GM23338 (cell line): ENCODE results near the gene IPO7. TPM values are rescaled to one million over a fixed set of nuclear protein-coding genes. Genes with fewer than 3 reads are reported as not detected.
A peak's percentile ranks its signal among the peaks of the same experiment; 100 is the strongest.

ENCODE experiments used
- ATAC-seq: fragments of 200-7000 bp; cut with Tn5 transposase; 3 replicates; pipeline ENCODE4 v1.9.1; 2020
- DNase-seq: peaks from one replicate; pipeline ENCODE4 v3.0.0-alpha.2; 2015; ENCODE audit warnings: low spot score
- H2AFZ ChIP-seq: fragments of 200-600 bp; sonication (generic); 2 replicates; pipeline ENCODE4 v1.8.0; 2016; ENCODE audit warnings: antibody characterized with exemption, mild to moderate bottlenecking, moderate library complexity
- H3F3A ChIP-seq: fragments of 200-600 bp; sonication (generic); replicated peaks from 2 replicates; pipeline ENCODE4 v1.8.0; 2017; ENCODE audit warnings: antibody characterized with exemption, mixed run types, low read depth
- H3K27ac ChIP-seq: fragments of 200-600 bp; sonication (generic); 2 replicates; pipeline ENCODE4 v1.6.1; 2016; ENCODE audit warnings: low read depth
- H3K27me3 ChIP-seq: fragments of 200-600 bp; sonication (generic); 2 replicates; pipeline ENCODE4 v1.8.0; 2016; ENCODE audit warnings: mild to moderate bottlenecking, mixed run types, moderate library complexity; ENCODE audit not compliant: insufficient read depth
- H3K36me3 ChIP-seq: fragments of 200-600 bp; sonication (generic); 2 replicates; pipeline ENCODE4 v1.8.0; 2016; ENCODE audit warnings: mild to moderate bottlenecking; ENCODE audit not compliant: insufficient read depth
- H3K4me1 ChIP-seq: fragments of 200-600 bp; sonication (generic); 2 replicates; pipeline ENCODE4 v1.8.0; 2016; ENCODE audit warnings: mild to moderate bottlenecking, moderate library complexity; ENCODE audit not compliant: insufficient read depth
- H3K4me2 ChIP-seq: fragments of 200-600 bp; sonication (generic); 2 replicates; pipeline ENCODE4 v1.7.1; 2017; ENCODE audit warnings: mixed run types
- H3K4me3 ChIP-seq: fragments of 200-600 bp; sonication (generic); 2 replicates; pipeline ENCODE4 v1.6.1; 2016; ENCODE audit warnings: mixed run types
- H3K79me2 ChIP-seq: fragments of 200-600 bp; sonication (generic); replicated peaks from 2 replicates; pipeline ENCODE4 v1.8.0; 2017; ENCODE audit warnings: mild to moderate bottlenecking; ENCODE audit not compliant: insufficient read depth
- H3K9me2 ChIP-seq: fragments of 200-600 bp; sonication (generic); 2 replicates; pipeline ENCODE4 v1.8.0; 2017; ENCODE audit not compliant: insufficient read depth
- H4K20me1 ChIP-seq: fragments of 200-600 bp; sonication (generic); replicated peaks from 2 replicates; pipeline ENCODE4 v1.8.0; 2017; ENCODE audit warnings: mild to moderate bottlenecking; ENCODE audit not compliant: insufficient read depth
- H3K27ac Mint-ChIP-seq: 2 replicates; pipeline ENCODE4 v1.8.0; 2020; ENCODE audit warnings: inconsistent platforms, mild to moderate bottlenecking, moderate library complexity, mixed read lengths
- H3K27me3 Mint-ChIP-seq: 3 replicates; pipeline ENCODE4 v1.8.0; 2022; ENCODE audit warnings: low read depth, mild to moderate bottlenecking, moderate library complexity, mixed read lengths, inconsistent platforms; ENCODE audit not compliant: insufficient read depth, poor library complexity
- H3K36me3 Mint-ChIP-seq: 3 replicates; pipeline ENCODE4 v1.8.0; 2021; ENCODE audit warnings: low read depth, mild to moderate bottlenecking, inconsistent platforms, moderate library complexity, mixed read lengths
- H3K4me1 Mint-ChIP-seq: 3 replicates; pipeline ENCODE4 v1.8.0; 2020; ENCODE audit warnings: mild to moderate bottlenecking, inconsistent platforms, mixed read lengths
- H3K4me3 Mint-ChIP-seq: 3 replicates; pipeline ENCODE4 v1.8.0; 2021; ENCODE audit warnings: moderate library complexity, mild to moderate bottlenecking, inconsistent platforms, mixed read lengths
- H3K9me3 Mint-ChIP-seq: 3 replicates; pipeline ENCODE4 v1.8.0; 2020; ENCODE audit warnings: moderate library complexity, mild to moderate bottlenecking, inconsistent platforms, mixed read lengths
- CREB1 ChIP-seq: fragments of 250-450 bp; sonication (Bioruptor Pico); IDR thresholded peaks from 2 replicates; pipeline ENCODE4 v1.5.0; 2020; ENCODE audit warnings: low read depth, mild to moderate bottlenecking, moderate library complexity
- ETS1 ChIP-seq: IDR thresholded peaks from 2 replicates; pipeline ENCODE4 v1.6.1; 2016; ENCODE audit warnings: antibody characterized with exemption
- EZH2 ChIP-seq: fragments of 200-600 bp; sonication (generic); IDR thresholded peaks from one replicate; pipeline ENCODE4 v1.8.0; 2017; ENCODE audit warnings: antibody characterized with exemption, mild to moderate bottlenecking, low read depth; ENCODE audit not compliant: unreplicated experiment
- JUNB ChIP-seq: IDR thresholded peaks from one replicate; pipeline ENCODE4 v1.6.1; 2016; ENCODE audit warnings: antibody characterized with exemption; ENCODE audit not compliant: unreplicated experiment
- REST ChIP-seq: IDR thresholded peaks from one replicate; pipeline ENCODE4 v1.6.1; 2018; ENCODE audit warnings: antibody characterized with exemption; ENCODE audit not compliant: unreplicated experiment
- STAT1 ChIP-seq: IDR thresholded peaks from one replicate; pipeline ENCODE4 v1.6.1; 2016; ENCODE audit warnings: antibody characterized with exemption; ENCODE audit not compliant: unreplicated experiment
- ZNF114 ChIP-seq: fragments of 250-450 bp; sonication (Bioruptor Pico); IDR thresholded peaks from 2 replicates; pipeline ENCODE4 v1.5.0; 2020; ENCODE audit warnings: mild to moderate bottlenecking, moderate library complexity
- ZNF462 ChIP-seq: fragments of 250-450 bp; sonication (Bioruptor Pico); IDR thresholded peaks from 2 replicates; pipeline ENCODE4 v1.5.0; 2020; ENCODE audit warnings: mild to moderate bottlenecking, moderate library complexity
- polyA plus RNA-seq: library from polyadenylated mRNA; unstranded; fragments of >200 nt; fragmentation: Nextera tagmentation; extraction: Ambion mirVana; gene quantifications from 2 replicates; pipeline ENCODE4 v1.2.1, GENCODE V29; 2016
- total RNA-seq: library from RNA; depleted of rRNA; stranded (reverse); fragments of >200 nt; shearing (Covaris generic); gene quantifications from 2 replicates; pipeline ENCODE4 v1.2.3, GENCODE V29; 2014

The IPO7 gene
- total and polyA plus RNA-seq, 2 experiments from 2014 or later: 56.1 to 271 TPM

GRCh38 chr11:9462172-9462799, 77.8 kb downstream of the IPO7 start (continued):
- TF ChIP-seq ZNF462: no peak

GRCh38 chr11:9462806-9463537, 78.5 kb downstream of the IPO7 start:
- no peaks in the 10 kb centered on the region for H3K27me3 ChIP-seq
- H3K36me3 ChIP-seq: no peaks in the 10 kb centered on the region
- no peak for DNase-seq
- H3K79me2 ChIP-seq: peaks cover 80% of the 10 kb centered on the region
- Mint-ChIP-seq H3K4me1 (peaks cover 12% of the 10 kb centered on the region; the same call in 2 of the 3 replicates), H3K4me3 (peak overlapping the region; percentile 99), H3K27ac (peak overlapping the region; percentile 77; the same call in 1 of the 2 replicates), H3K27me3 (peaks cover 7% of the 10 kb centered on the region), H3K9me3 (no peaks in the 10 kb centered on the region), H3K36me3 (peaks cover 8% of the 10 kb centered on the region; the same call in 2 of the 3 replicates)
- no peak for ATAC-seq
- H3F3A ChIP-seq: no peaks in the 10 kb centered on the region
- H4K20me1 ChIP-seq: no peaks in the 10 kb centered on the region; the same call in 1 of the 2 replicates
- H3K4me2 ChIP-seq: no peak overlapping the region
- H3K4me3 ChIP-seq: no peak overlapping the region; the same call in 1 of the 2 replicates
- H2AFZ ChIP-seq: no peak overlapping the region
- 0 out of 2 replicates have a peak, but pooled peaks cover 3% of the 10 kb centered on the region for H3K4me1 ChIP-seq
- H3K27ac ChIP-seq: peak overlapping the region; percentile 99; the same call in 1 of the 2 replicates
- no peaks in the 10 kb centered on the region for H3K9me2 ChIP-seq
- TF ChIP-seq JUNB (no peak), REST (no peak), EZH2 (no peak), STAT1 (no peak), CREB1 (CRISPR knock-in tag) (no peak), ETS1 (no peak), ZNF114 (CRISPR knock-in tag) (no peak)
